ENCODE data around the gene PRRT2.

PRRT2 gene

DNA sequence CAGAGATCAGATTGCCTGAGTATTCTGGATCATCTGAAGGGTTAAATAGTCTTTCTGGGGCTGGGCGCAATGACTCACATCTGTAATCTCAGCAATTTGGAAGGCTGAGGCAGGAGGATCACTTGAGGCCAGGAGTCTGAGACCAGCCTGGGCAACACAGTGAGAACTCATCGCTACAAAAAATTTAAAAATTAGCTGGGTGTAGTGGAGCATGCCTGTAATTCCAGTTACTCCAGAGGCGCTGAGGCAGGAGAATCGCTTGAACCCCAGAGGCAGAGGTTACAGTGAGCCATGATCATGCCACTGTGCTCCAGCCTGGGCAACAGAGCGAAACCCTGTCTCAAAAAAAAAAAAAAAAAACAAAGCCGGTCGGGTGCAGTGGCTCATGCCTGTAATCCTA lies 23.9 kb downstream of the PRRT2 start:
- DNase-seq = no peak

DNA sequence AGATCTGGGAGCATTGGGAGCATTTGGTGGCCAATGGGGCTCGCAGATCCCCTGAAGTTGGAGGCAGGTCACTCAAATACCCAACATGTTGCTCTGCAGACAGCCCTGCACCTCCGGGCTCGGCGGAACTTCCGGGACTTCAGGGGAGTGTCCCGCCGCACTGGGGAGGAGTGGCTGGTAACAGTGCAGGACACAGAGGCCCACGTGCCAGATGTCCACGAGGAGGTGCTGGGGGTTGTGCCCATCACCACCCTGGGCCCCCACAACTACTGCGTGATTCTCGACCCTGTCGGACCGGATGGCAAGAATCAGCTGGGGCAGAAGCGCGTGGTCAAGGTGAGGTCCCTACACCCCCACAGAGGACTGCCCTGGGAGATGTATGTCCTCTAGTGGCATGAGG lies 24.6 kb downstream of the PRRT2 start:
- no peak for DNase-seq

DNA sequence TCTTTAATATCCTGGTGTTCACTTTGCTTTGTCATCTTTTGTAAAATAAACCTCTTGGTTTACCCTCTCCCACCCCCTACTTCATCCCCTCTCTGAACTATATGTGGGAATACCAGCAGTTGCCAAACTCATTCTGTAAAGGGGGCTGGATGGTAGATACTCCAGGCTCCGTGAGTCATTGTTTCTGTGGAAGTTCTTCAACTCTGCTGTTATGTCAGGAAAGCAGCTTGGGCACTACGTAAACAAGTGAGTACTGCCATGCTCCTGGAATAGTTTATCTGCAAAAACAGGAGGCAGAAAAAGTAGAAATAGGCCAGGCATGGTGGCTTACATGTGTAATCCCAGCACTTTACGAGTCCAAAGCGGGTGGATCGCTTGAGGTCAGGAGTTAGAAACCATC lies 25.8 kb downstream of the PRRT2 start:
- DNase-seq = no peak

DNA sequence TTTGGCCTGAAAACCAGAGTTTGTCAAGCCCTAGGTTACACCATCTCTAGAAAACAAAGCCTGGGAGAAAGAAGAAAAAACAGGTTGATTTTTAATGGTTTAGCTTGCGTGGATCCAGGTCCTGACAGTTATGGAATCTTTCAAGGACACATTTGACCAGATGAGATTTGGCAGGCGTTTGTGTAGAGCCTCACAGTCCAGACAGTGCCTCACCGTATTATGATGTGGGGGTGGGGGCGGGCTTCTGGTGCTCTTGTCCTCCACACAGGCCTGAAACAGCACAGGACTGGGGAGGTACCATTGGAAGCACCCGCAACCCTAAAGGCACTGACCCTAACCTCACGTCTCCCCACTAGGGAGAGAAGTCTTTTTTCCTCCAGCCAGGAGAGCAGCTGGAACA lies 27.8 kb downstream of the PRRT2 start:
- DNase-seq = no peak

DNA sequence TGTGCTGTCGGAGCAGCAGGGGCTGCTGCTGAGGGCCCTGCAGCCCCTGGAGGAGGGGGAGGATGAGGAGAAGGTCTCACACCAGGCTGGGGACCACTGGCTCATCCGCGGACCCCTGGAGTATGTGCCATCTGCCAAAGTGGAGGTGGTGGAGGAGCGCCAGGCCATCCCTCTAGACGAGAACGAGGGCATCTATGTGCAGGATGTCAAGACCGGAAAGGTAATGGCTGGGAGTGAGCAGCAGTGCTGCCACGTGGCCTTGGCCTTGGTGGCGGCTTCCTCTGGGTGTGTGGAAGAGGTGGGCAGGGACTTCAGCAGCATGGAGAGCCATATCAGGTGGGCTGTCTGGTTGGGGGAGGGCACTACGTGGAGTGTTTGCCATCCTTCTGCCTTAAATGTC lies 28.2 kb downstream of the PRRT2 start:
- DNase-seq = no peak

DNA sequence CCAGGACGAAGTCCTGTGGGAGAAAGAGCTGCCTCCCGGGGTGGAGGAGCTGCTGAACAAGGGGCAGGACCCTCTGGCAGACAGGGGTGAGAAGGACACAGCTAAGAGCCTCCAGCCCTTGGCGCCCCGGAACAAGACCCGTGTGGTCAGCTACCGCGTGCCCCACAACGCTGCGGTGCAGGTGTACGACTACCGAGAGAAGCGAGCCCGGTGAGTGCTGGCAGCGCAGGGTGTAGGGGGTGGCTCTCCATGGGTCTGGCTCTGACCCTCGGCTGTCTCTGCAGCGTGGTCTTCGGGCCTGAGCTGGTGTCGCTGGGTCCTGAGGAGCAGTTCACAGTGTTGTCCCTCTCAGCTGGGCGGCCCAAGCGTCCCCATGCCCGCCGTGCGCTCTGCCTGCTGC lies 29.6 kb downstream of the PRRT2 start:
- no peak for DNase-seq

DNA sequence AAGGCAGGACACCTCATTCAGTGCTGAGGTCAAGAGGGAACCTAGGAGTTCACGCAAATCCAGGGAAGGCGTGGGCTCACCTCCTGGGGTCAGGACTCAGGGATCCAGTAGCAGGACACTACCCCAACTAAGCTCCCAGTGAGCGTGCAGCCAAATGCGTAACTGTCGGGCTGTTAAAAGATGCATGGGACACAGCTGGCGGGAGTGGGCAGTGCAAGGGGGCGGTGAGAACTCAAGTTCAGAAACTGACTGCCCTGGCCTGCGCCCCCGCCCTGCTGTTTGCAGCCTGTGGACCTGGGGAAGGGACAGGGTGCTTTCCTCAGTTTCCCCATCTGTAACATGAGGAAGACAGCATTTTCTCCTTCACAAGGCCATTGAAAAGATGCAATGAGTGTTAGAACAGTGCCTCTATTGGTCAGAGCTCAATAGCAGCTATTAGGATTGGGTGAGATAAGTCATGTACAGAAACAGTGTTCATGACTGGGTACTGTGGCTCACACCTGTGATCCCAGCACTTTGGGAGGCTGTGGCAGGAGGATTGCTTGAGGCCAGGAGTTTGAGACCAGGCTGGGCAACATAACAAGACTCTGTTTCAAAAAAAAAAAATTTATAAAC lies 30.8 kb downstream of the PRRT2 start:
- no peak for DNase-seq

DNA sequence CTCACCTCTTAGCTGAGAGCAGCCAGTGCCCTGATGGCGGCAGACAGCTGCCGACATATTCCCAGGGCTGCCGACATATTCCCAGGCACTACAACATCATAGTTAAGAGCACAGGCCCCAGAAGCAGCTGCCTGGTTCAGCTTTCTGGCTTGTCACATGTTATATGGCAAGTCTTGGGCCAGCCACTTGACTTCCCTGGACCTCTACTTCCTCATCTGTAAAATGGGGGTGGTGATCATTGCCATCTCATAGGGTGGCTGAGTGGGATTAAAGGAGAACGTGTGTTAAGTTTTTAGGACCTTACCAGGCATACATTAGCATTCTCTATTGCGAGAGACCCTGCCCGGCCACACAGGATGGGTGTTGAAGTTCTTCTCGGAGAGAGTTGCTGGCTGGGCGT lies 31.9 kb downstream of the PRRT2 start:
- DNase-seq = no peak

DNA sequence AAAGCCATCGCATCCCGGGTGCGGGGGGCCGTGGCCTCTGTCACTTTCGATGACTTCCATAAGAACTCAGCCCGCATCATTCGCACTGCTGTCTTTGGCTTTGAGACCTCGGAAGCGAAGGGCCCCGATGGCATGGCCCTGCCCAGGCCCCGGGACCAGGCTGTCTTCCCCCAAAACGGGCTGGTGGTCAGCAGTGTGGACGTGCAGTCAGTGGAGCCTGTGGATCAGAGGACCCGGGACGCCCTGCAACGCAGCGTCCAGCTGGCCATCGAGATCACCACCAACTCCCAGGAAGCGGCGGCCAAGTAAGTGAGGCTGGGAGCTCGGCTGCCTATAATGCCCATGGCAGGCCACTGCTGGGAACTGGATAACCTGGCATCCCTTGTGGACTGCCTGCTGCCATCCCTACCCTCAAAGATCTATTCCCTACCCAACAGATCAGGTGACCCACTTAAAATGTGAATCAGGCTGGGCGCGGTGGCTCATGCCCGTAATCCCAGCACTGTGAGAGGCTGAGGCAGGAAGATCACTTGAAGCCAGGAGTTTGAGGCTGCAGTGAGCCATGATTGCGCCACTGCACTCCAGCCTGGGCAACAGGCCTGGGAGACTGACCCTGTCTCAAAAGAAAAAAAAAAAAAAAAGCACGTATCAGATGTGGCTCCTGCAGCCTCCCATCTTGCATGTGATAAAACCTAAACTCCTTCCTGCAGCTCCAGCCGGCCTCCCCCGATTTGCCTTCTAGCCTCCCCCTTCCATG lies 32.8 kb downstream of the PRRT2 start:
- DNase-seq = no peak

DNA sequence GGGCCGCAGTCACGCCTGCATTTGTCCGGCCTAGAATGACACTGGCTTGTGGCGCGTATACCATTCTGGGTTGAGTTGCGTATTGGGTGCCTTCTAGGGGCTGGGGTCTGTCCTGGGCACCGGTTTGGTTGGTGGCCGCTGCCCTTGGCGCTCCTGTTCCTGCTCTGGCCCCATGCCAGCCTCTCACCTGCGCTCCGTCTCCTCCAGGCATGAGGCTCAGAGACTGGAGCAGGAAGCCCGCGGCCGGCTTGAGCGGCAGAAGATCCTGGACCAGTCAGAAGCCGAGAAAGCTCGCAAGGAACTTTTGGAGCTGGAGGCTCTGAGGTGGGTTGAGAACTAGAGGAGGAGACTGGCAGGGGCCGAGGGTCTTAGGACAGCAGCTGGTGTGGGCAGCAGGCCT lies 33.7 kb downstream of the PRRT2 start:
- DNase-seq = no peak

DNA sequence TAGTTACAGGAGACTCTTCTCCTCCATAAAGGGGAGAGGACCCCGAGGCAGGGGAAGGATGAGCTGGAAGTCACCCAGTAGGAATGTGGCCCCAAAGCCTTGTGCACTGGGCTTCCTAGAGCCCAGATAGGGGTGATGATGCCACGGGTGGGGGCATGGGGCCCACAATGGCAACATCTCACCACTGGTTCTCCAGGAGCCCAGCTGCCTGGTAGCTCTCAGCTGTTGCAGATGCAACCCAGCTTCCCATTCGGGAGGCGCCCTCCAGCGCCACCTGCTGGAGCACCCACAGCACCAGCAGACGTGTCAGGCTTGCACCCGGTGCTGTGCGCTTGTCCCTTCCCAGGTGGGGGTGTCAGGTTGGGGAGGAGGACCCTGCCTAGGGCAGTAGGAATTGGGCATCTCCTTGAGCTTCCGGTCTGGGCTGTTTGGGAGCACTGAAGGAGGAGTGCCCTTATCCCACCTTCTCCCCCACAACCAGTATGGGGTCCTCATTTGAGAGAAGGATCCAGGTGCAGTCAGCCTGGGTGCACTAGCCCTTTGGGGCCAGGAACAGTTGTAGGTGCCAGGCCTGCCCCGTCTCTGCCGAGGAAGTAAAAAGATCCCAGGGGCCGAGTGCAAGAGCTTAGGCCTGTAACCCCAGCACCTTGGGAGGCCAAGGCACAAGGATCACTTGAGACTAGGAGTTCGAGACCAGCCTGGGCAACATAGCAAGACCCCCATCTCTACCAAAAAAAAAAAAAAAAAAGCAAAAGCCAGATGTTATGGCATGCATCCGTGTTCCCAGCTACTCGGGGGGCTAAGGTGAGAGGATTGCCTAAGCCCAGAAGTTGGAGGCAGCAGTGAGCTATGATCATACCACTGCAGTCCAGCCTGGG lies 36.7 kb downstream of the PRRT2 start:
- peak; percentile 78 for DNase-seq

DNA sequence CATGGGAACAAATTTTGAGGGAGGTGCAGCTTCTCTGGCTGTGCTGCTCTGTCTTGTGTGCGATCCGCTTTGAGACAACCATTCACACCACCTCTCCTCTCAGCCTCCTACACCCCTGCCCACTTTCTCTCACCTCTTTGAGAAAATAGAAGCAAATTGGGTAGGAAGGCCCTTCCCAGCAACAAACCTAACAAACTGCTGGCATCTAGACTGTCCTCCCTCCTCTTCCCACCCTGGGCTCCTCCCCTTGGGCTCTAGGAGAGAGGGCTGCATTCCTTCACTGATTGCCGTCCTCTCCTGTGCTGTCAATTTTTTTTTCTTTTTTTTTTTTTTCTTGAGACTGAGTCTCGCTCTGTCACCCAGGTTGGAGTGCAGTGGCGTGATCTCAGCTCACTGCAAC lies 37.5 kb downstream of the PRRT2 start:
- DNase-seq = no peak

DNA sequence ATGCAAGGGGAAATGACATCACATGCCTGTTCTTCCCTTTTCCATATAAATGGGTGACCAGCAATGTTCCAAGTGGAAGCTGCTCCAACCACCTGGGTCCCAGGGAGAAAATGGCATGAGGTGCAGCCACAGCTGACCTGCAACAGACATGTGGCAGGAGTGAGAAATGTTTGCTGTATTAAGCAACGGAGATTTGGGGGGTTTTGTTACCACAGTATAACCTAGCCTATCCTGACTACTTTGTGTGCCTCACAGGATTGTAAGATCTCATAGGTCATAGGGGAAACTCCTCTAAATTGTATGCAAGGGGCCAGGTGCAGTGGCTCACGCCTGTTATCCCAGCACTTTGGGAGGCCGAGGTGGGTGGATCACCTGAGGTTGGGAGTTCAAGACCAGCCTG lies 39.0 kb downstream of the PRRT2 start:
- DNase-seq = no peak

DNA sequence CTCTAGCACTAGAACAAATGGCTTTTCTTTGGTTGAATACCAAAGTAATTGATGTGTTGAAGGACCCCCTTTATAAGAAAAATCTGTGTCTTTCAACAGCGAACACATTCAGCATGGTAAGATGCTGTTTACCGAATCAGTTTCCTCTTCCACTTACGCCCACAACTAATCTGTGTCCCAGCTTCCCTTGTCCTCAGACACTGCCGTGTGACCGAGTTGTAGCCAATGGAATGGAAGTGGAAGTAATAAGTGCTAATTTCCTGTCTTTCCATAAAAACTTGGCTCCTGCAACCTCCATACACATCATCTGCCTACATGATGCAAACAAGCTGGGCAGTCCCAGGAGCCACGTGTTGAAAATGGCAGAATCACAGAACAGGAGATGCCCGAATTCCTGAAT lies 40.7 kb downstream of the PRRT2 start:
- no peak for DNase-seq

DNA sequence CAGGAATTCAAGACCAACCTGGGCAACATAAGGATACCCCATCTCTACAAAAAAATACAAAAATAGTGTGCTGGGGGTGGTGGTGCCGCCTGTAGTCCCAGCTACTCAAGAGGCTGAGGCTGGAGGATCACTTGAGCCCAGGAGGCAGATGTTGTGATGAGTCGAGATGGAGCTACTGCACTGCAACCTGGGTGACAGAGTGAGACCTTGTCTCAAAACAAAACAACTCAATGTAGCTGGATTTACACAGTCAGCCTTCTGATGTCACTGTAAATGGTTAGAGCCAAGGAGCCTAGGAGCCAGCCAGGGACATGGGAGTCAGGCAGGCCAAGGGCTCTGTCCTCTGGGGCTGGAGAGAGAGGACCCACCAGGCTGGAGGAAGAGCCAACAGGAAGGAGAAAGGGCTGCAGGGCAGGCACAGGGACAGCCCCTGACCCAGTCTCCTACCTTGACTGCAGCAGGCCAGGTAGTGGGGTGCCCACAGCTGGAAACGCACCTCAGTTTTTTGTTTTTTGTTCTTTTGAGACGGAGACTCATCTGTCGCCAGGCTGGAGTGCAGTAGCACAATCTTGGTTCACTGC lies 42.6 kb downstream of the PRRT2 start:
- DNase-seq = no peak

DNA sequence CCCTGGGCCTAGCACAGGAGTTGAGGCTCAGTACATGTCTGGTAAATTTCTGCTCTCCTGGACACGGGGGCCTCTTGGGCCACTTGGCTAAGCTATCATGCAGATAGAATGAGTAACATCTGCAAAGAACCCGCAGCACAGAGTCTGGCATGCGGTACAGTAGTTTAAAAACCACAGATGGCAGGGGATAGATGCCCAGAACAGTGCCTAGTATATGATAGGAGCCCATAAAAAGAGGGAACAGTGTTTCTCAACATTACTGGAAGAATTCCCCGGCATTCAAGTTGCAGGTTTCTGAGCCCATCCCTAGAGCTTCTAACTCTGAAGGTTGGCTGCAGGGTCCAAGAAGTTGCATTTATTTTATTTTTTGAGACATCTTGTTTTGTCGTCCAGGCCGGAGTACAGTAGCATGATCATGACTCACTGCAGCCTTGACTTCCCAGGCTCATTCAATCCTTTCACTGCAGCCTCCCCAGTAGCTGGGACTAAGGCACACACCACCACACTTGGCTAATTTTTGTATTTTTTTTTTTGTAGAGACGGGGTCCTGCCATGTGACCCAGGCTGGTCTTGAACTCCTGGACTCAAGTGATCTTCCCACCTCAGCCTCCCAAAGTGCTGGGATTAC lies 45.3 kb downstream of the PRRT2 start:
- DNase-seq = no peak

DNA sequence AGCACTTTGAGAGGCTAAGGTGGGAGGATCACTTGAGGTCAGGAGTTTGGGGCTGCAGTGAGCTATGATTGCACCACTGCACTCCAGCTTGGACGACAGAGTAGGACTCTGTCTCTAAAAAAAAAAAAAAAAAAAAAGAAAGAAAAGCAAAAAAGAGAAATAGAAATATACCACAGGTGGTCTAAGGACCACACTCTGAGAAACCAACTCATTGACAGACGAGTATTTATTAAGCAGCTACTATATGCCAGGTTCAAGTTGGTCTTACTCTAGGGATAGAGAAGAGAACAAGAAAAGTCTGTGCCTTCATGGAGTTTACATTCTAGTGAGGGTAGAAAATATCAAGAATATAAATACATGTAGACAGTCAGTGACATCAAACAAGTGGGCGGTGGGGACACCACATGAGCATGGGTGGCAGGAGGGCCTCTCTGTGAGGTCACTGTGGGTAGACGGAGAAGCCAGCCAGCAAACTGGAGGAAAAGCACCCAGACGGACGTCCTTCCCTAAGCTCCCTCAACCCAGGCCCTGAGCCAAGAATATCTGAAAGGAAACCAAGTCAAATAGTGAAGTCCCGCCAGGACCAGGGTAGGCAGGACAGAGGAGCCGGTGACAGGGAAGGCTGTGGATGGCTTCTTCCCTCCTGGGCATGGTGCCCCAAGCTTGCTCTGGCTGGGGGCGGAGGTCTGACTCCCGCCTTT lies 46.3 kb downstream of the PRRT2 start:
- DNase-seq = no peak

DNA sequence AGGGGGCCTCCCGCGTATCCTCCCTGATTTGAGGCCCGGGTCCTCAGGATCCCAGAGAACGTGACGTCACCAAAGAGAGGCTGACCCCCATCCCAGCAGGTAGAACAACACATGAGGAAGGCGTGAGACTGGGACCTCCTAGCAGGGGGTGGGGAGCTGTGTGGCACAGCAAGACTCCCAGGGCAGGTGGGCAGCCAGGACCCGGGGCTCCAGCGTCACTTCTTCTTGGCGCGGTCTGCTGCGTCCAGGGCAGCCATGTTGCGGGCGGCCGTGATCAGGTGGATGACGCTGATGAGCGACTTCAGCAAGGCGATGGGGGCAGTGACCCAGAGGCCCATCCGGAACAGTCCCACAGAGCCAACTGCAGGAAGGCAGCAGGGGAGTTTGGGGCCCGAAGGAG lies 47.0 kb downstream of the PRRT2 start:
- DNase-seq = no peak

DNA sequence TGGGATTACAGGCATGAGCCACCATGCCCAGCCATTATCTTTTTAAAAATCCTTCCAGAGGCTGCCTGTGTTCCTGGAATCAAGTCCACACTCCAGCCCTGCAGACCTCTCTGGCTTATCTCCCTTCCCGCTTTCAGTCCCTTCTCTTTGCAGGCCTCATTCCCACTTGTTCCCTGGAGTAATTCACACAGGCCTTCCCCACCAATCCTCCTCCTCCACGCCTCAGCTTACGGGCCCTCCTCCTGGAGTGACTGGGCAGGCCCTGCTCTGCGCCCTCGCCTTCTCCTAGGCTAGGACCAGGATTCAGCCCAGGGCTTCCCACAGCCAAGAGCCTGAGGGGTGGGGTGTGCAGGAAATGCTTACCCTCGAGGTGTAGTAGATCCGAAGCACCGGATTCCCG lies 48.2 kb downstream of the PRRT2 start:
- DNase-seq = no peak

DNA sequence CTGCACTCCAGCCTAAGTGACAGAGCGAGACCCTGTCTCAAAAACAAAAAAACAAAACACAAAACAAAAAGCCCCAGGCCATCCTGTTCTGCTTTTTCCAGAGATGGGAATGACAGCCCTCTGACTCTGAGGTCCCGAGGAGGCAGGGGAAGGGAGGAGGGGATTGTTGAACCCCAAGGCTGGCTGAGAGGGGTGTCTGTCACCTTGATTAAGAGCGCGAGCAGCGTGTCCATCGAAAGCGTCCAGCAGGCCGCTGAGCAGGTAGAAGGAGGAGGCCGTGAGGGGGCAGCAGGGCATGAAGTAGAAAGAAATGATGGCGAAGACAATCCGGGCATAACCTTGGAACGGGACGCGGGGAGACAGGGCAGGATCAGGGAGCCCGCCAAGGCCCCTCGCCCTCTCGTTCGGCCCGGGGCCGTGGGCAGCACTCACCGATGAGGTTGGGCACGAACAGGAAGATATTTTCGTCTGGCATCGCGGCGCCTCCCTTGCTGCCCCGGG lies 50.4 kb downstream of the PRRT2 start:
- DNase-seq = peak; percentile 22

DNA sequence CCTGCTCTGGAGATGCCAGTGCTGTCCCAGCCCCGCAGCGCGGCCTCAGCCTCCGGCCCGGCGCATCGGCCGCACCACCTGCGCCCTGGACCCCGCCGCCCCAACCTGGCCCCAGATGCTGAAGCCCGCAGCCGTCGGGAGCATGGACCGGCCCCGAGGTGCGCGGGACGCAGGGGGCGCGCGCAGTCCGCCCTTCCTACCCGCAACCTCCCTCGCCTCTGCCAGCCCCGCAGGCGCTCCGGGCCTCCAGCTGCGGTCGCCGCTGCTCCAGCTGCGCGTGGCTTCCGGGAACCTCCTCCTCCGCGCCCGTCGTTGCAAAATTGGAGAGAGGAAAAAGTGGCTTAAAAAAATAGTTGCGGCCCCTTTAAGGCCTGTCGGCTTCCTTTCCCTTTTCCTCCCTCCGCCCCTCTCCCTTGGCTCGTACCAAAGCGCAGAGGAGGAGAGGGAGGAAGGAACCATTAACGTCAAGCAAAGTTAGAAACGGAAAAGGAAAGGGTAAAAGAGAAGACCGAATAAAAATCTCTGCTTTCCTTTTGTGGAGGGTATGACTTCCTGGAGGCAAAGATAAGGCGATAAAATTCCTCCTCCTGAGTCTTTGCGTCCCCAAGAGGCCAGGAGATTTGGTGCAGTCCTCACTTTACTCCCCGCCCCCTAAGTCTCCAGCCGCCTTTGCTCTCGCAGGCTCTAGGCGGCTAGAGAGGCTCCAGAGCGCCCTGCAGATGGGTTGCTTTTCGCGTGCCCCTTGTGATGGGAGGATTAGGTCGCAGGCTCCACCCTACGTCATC lies 51.1 kb downstream of the PRRT2 start, which contains the start of gene CDIPT:
Gene CDIPT, minus strand, starts transcription at position 343 of the 785 bp plus-strand sequence. CDS start 369 bp downstream, outside the sequence.
- peak; percentile 99 for DNase-seq

Data from NCI-H345 (cell line).